WI38 (cell line): ENCODE results near the gene MR1.
"Not testable (repeated sequence)": the region's sequence is repeated elsewhere in the genome, so short reads cannot be mapped to it uniquely, and the experiment has no call there.

ENCODE experiments used
- H3K4me3 ChIP-seq: 2 replicates; pipeline ENCODE4 v1.5.1; 2011; ENCODE audit warnings: low read depth, mild to moderate bottlenecking, control low read depth, low read length
- TF ChIP-seq, protein P1 (sequence below): IDR thresholded peaks from 2 replicates; pipeline ENCODE4 v1.5.1; 2012; ENCODE audit warnings: low read depth, mild to moderate bottlenecking, control low read depth, low read length

Gene MR1

DNA sequence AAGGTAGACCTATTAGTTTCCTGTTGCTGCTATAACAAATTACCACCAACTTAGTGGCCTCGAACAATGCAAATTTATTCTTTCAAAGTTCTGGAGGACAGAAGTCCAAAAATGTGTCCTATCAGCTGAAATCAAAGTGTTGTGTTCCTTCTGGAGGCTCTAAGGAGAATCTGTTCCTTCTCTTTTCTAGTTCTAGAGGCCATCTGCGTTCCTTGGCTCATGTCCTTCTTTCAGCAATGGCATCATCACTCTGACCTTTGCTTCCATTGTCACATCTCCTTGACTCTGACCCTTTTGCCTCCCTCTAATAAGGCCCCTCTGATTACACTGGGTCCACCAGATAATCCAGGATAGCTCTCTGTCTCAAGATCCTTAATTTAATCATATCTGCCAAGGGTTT, 1.2 kb upstream of the MR1 start:
- TF ChIP-seq, protein P1, sequence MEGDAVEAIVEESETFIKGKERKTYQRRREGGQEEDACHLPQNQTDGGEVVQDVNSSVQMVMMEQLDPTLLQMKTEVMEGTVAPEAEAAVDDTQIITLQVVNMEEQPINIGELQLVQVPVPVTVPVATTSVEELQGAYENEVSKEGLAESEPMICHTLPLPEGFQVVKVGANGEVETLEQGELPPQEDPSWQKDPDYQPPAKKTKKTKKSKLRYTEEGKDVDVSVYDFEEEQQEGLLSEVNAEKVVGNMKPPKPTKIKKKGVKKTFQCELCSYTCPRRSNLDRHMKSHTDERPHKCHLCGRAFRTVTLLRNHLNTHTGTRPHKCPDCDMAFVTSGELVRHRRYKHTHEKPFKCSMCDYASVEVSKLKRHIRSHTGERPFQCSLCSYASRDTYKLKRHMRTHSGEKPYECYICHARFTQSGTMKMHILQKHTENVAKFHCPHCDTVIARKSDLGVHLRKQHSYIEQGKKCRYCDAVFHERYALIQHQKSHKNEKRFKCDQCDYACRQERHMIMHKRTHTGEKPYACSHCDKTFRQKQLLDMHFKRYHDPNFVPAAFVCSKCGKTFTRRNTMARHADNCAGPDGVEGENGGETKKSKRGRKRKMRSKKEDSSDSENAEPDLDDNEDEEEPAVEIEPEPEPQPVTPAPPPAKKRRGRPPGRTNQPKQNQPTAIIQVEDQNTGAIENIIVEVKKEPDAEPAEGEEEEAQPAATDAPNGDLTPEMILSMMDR, result no peak
- H3K4me3 ChIP-seq, result no peak overlapping the region

DNA sequence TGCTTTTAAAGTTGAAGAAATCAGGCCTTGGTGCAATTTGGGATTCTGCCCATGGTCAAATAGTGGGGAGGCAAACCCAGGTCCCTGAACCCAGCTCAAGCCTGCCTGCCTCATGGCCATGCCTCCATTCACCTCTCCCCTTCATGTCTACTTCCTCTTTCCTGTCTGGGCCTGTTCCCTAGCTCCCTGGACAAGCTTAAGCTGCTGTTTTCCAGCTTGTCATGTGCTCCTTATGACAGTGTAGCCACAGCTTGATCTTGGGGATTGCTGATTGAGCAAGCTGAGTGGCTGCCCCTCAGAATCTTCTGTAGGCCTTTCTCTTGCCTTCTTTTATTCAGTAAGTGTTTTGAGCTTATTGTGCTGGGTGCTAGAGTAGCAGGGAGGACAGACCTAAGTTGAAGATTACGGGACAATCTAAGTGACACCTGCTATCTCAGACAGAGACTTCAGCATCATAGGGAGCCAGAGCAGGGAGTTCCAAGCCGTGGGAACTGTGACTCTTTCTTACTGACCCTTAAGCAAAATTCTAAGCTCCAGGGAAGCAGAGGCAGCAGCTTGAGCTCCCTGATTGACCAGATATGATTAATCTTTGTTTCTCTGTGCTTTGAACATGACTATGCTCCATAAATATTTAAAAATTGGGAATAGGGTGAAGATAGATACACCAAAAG, 520 bp upstream of the MR1 start:
- peak overlapping the region; percentile 56 for H3K4me3 ChIP-seq

DNA sequence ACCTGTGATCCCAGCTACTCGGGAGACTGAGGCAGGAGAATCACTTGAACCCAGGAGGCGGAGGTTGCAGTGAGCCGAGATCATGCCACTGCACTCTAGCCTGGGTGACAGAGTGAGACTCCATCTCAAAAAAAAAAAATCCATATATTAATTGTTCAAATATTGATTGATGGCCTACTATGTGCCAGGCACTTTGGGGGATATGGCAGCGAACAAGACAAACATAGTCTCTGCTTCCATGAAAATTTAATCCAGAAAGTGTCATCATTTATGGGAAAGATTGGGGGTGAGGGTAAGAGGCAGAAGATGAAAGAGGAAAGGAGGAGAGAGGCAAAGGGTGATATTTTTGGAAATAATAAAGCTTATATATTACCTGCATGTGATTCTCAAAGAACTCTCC, 1.4 kb downstream of the MR1 start:
- H3K4me3 ChIP-seq, result not testable (repeated sequence)

More for the DNA sequence above, 520 bp upstream of the MR1 start:
- TF ChIP-seq, protein P1, result no peak

DNA sequence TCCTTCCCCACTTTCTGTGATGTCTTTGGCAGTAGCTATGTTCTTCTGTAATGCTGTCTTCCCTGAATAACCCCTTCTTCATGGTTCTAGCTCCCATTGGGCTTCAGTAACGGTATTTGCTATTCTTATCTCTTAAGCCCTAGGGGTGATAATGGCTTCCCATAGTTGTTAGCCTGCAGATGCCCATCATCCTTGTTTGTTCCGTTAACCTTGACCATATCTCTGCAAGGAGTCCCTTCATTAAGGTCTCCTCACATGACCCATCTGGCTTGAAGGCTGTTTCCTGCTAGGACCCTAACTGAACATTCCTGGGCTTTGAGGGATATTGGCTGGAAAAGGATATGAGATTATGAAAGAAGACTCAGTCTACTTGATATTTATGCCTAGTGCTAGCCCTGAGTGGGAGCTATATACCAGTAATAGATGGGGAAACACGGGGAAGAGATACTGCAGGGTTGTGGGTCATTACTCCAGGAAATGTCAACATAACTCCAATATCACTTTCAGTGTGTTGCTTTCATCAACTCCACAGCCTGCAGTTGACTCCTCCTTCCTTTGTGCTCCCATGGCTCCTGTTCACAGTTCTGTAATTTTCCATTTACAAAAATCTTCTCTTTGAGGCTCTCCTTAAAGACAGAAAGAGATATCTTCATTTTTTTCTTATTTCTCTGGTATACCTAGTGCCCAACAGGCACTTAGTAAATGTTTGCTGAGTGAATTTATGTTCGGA, 2.5 kb downstream of the MR1 start:
- H3K4me3 ChIP-seq, result no peak overlapping the region
- TF ChIP-seq, protein P1, result no peak

DNA sequence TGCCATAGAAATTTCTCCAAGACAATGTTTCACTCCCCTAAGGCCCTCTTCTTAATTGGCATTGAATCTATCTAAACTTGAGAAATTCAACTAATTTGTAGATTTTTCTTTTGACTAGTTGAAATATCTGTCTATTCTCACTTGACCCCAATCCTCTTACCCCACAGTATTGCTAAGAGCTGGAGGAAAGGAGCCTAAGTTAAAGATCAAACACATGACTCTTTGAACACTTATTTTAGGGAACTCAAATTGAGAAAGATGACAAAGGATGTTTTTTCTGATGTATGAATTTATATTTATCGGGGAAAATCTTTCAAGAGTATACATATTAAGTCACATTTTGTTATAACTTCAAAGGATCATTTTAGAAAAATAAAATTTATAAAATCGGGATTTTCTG, 3.6 kb downstream of the MR1 start:
- no peak overlapping the region for H3K4me3 ChIP-seq
- TF ChIP-seq, protein P1, result no peak

DNA sequence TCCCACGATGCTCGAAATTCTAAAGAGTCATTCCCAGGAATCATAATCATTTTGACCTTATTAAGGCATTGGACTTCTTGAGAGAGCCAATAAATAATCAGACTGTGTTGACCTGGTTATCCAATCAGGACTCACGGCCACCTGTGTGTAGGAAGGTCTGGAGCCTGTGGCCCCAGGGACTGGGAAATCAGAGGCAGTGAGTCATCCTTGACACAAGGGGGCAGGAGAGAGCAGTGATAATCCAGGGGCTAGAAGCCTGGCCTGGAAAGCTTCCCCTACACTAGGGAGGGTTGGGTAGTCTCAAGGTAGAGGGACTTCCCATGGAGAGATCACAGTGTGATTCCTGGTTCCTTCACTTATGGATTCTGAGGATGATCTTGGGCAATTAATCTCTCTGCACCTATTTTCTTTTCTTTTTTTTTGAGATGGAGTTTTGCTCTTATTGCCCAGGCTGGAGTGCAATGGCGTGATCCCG, 4.7 kb downstream of the MR1 start:
- H3K4me3 ChIP-seq, result no peak overlapping the region
- TF ChIP-seq, protein P1, result peak; percentile 70

DNA sequence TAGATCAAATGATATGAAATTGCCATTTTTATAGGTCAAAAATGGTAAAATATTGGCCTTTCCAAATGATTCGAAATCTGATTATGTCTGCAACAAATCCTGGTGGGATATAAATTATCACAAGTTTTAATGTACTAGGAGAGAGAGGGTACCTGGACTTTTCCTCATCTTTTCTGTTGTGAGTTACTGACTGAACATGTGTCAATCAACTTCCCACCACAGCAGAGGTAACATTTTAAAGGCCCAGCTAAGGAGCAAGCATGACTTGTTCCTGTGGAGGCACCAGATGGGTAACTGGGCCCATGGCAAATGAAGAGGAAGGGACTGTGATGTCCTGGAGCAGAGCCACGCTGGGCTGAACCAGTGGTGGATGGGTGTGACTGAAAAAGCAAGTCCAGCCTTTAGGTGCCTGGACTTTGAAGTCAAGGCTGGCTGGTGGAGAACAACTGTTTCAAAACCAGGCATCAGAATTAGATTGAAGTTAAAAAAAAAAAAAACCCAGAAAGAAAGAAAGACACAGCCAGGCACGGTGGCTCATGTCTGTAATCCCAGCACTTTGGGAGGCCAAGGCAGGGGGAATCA, 6.6 kb downstream of the MR1 start:
- no peak overlapping the region for H3K4me3 ChIP-seq
- TF ChIP-seq, protein P1, result no peak
